K562 (cell line): Measurements from ENCODE around the gene SAP25. TPM values are rescaled to one million over a fixed set of nuclear protein-coding genes. Genes with fewer than 3 reads are reported as not detected.
A peak's percentile ranks its signal among the peaks of the same experiment; 100 is the strongest.

Experiments
- ATAC-seq: fragments of 200-7000 bp; cut with Tn5 transposase; 3 replicates; pipeline ENCODE4 v1.9.1; 2020; ENCODE audit warnings: moderate library complexity
- BruUV-seq: library from RNA; stranded (reverse); fragments of 400-500 nt; replicated peaks from 2 replicates; lab custom pipeline; 2021; lab: Mats Ljungman, UMichigan
- CTCF ChIA-PET: fragments of 300-600 bp; formaldehyde crosslinking; extraction: SDS; loops from one replicate; lab custom pipeline; 2021; ENCODE audit warnings: low intra/inter-chr PET ratio; lab: Yijun Ruan, JAX
- POLR2A ChIA-PET: fragments of 300-600, 350-650 bp; sonication (Branson Sonifier 250); formaldehyde crosslinking; extraction: SDS; loops from one replicate; lab custom pipeline; 2021; ENCODE audit warnings: antibody characterized with exemption, inconsistent platforms; lab: Yijun Ruan, JAX
- DNase-seq, 4 experiments: peaks; one replicate each; pipeline versions ENCODE4 v3.0.0 to v3.0.0-alpha.2; 2011 to 2018; ENCODE audit warnings: low spot score in 3 of 4, mixed read lengths in 3 of 4; ENCODE audit errors: extremely low read depth in 1 of 4
- FAIRE-seq: peaks from 2 replicates; lab custom pipeline; 2011; peaks lifted over from hg19 to GRCh38; lab: Jason Lieb, UNC
- H2AFZ ChIP-seq: 2 replicates; pipeline ENCODE4 v1.6.0; 2011; ENCODE audit warnings: low read depth, low read length, control low read depth, inconsistent platforms
- H3K27ac ChIP-seq: fragments of 200-600 bp; 3 replicates; pipeline ENCODE4 v1.8.0; 2011; ENCODE audit warnings: low read depth, mild to moderate bottlenecking, control low read depth, inconsistent platforms, low read length, moderate library complexity, mixed read lengths; ENCODE audit errors: extremely low read depth
- H3K27me3 ChIP-seq, 2 experiments: fragments of 300-600 bp in 1 of 2; 2 replicates in 1 of 2; 3 replicates in 1 of 2; pipeline versions ENCODE4 v1.6.0 to v1.8.0; 2011; ENCODE audit warnings: inconsistent platforms in 2 of 2, low read length in 2 of 2, mild to moderate bottlenecking in 1 of 2, mixed read lengths in 1 of 2, moderate library complexity in 1 of 2; ENCODE audit not compliant: control insufficient read depth in 2 of 2, insufficient read depth in 2 of 2
- H3K36me3 ChIP-seq: fragments of 300-600 bp; 3 replicates; pipeline ENCODE4 v1.8.0; 2011; ENCODE audit warnings: mild to moderate bottlenecking, low read length, inconsistent platforms; ENCODE audit not compliant: control insufficient read depth, insufficient read depth
- H3K4me1 ChIP-seq, 2 experiments: fragments of 200-600 bp in 1 of 2; replicated peaks in 1 of 2; 2 replicates in 1 of 2; 3 replicates in 1 of 2; pipeline versions ENCODE4 v1.5.1 to v1.8.0; 2011; ENCODE audit warnings: inconsistent platforms in 2 of 2, low read length in 2 of 2, mild to moderate bottlenecking in 1 of 2, mixed read lengths in 1 of 2, moderate library complexity in 1 of 2; ENCODE audit not compliant: control insufficient read depth in 2 of 2, insufficient read depth in 2 of 2
- H3K4me2 ChIP-seq: 2 replicates; pipeline ENCODE4 v1.6.1; 2011; ENCODE audit warnings: low read length, control low read depth, inconsistent platforms, mixed read lengths; ENCODE audit not compliant: insufficient read depth
- H3K4me3 ChIP-seq: fragments of 200-600 bp; sonication (generic), shearing (Covaris generic); 2 replicates; pipeline ENCODE4 v1.5.1; 2016; ENCODE audit warnings: control low read depth, inconsistent platforms
- H3K79me2 ChIP-seq: fragments of 200-600 bp; 3 replicates; pipeline ENCODE4 v1.8.0; 2011; ENCODE audit warnings: low read length, inconsistent platforms; ENCODE audit not compliant: control insufficient read depth, insufficient read depth
- H3K9ac ChIP-seq, 2 experiments: 2 replicates each; pipeline versions ENCODE4 v1.6.0 to v1.6.1; 2011; ENCODE audit warnings: low read depth in 2 of 2, low read length in 2 of 2, control low read depth in 1 of 2, inconsistent platforms in 1 of 2, mild to moderate bottlenecking in 1 of 2, mixed read lengths in 1 of 2; ENCODE audit not compliant: insufficient read depth in 1 of 2
- H3K9me1 ChIP-seq: one replicate; pipeline ENCODE4 v1.6.0; 2011; ENCODE audit warnings: inconsistent platforms, mild to moderate bottlenecking, low read length, moderate library complexity; ENCODE audit not compliant: control insufficient read depth, insufficient read depth
- H3K9me3 ChIP-seq: replicated peaks from 2 replicates; pipeline ENCODE4 v1.5.1; 2011; ENCODE audit warnings: low read depth, low read length, inconsistent platforms; ENCODE audit not compliant: control insufficient read depth, insufficient read depth
- H4K20me1 ChIP-seq: replicated peaks from 2 replicates; pipeline ENCODE4 v1.6.1; 2011; ENCODE audit warnings: low read length, inconsistent platforms, mixed read lengths; ENCODE audit not compliant: control insufficient read depth, insufficient read depth
- HNRNPL ChIP-seq: fragments of 200-400 bp; formaldehyde crosslinking; IDR thresholded peaks from 2 replicates; pipeline ENCODE4 v1.6.1; 2017; ENCODE audit warnings: low read depth, mild to moderate bottlenecking, low read length
- LEF1 ChIP-seq: fragments of 450-650 bp; IDR thresholded peaks from 2 replicates; pipeline ENCODE4 v1.6.1; 2016; ENCODE audit warnings: mild to moderate bottlenecking
- RBM17 ChIP-seq: fragments of 200-400 bp; formaldehyde crosslinking; IDR thresholded peaks from 2 replicates; pipeline ENCODE4 v1.6.1; 2017; ENCODE audit warnings: low read depth, mild to moderate bottlenecking, low read length, borderline replicate concordance
- WGBS: fragments of 100-300 bp; shearing (Covaris generic); methylation state at CpG from one replicate; pipeline ENCODE4 v1.1.6; 2016; ENCODE audit warnings: low coverage, mixed read lengths; ENCODE audit not compliant: insufficient coverage; ENCODE audit errors: missing lambda C conversion rate; 5-methylcytosine and 5-hydroxymethylcytosine counted together
- in situ Hi-C: fragments of 300-500 bp; cut with MboI; formaldehyde crosslinking; loops from 4 replicates; pipeline ENCODE4 v1.15.0; 2018; ENCODE audit warnings: inconsistent platforms, mixed read lengths
- intact Hi-C: fragments of 100-400 bp; cut with micrococcal nuclease; formaldehyde crosslinking; loops from 2 replicates; pipeline ENCODE4 v1.14.2; 2022
- polyA plus RNA-seq, 8 experiments: library from polyadenylated mRNA; depleted of rRNA in 4 of 8; stranded (reverse) in 5 of 8; unstranded in 3 of 8; fragments of >200 nt; fragmentation: Nextera tagmentation in 2 of 8; fragmentation: Illumina TruSeq in 1 of 8; extraction: Ambion mirVana in 2 of 8; extraction: Trizol in 1 of 8; gene quantifications; 2 replicates each; pipeline versions ENCODE4 v1.2.1 to v1.2.3, GENCODE V29; 2011 to 2014; ENCODE audit warnings: inconsistent platforms in 1 of 8, missing spikeins in 1 of 8
- total RNA-seq, 7 experiments: library from RNA; depleted of rRNA in 6 of 7; stranded (reverse); fragments of >200 nt in 6 of 7; fragmentation: Illumina TruSeq in 2 of 7; extraction: Trizol in 2 of 7; gene quantifications; 2 replicates each; pipeline versions ENCODE4 v1.2.1 to v1.2.3, GENCODE V29; 2011 to 2021; ENCODE audit warnings: low replicate concordance in 1 of 7
- TF ChIP-seq, protein P1 (sequence below): sonication (generic); formaldehyde crosslinking; IDR thresholded peaks from 2 replicates; pipeline ENCODE4 v1.8.0; 2022; ENCODE audit warnings: mild to moderate bottlenecking, missing genetic modification reagents, borderline replicate concordance

SAP25 gene
- total and polyA plus RNA-seq, 9 of the 15 experiments (the other 6 are each of a cell fraction or from before 2014, with no cell fraction given): 0.13 to 5.3 (median 0.78) TPM; not detected in 1

DNA sequence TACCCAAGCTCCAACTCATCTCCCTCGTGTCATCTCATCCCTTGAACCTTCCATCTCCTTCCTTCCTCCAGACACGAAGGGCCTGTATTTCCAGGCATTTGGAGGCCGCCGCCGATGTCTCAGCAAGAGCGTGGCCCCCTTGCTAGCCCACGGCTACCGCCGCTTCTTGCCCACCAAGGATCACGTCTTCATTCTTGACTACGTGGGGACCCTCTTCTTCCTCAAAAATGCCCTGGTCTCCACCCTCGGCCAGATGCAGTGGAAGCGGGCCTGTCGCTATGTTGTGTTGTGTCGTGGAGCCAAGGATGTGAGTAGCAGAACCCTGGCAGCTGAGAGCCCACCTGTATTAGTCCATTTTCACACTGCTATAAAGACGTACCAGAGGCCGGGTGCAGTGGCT, 17.9 kb upstream of the SAP25 start:
- H3K9me3 ChIP-seq: no peaks in the 10 kb centered on the region
- POLR2A ChIA-PET: interaction anchor here (0.7 to 1.3 kb wide), 2 partner anchors 20 to 29 kb away, joined by 3 to 5 read pairs; partner anchors contain the start of gene MOSPD3
- no peaks in the 10 kb centered on the region for H3K27me3 ChIP-seq
- H3K4me3 ChIP-seq: no peak overlapping the region
- FAIRE-seq (no peak), ATAC-seq (no peak), DNase-seq (no peak)
- no peak overlapping the region for H3K4me2 ChIP-seq
- no peaks in the 10 kb centered on the region for H3K36me3 ChIP-seq
- H3K9me1 ChIP-seq: no peaks in the 10 kb centered on the region
- in situ Hi-C loops: no loop called here
- no TSS peak for BruUV-seq
- TF ChIP-seq RBM17: no peak
- intact Hi-C loops: no loop called here
- no peaks in the 10 kb centered on the region; the same call in 2 of the 3 replicates for H3K79me2 ChIP-seq
- CTCF ChIA-PET: no interaction called here
- no peak overlapping the region for H3K9ac ChIP-seq
- no peaks in the 10 kb centered on the region for H4K20me1 ChIP-seq
- WGBS: 68% methylated on average over 17 of the region's 17 CpGs
- H3K4me1 ChIP-seq: peaks cover 0 to 22% of the 10 kb centered on the region in 2 experiments; a peak in 3 of 5 replicates
- no peak overlapping the region for H2AFZ ChIP-seq
- no peak overlapping the region for H3K27ac ChIP-seq

DNA sequence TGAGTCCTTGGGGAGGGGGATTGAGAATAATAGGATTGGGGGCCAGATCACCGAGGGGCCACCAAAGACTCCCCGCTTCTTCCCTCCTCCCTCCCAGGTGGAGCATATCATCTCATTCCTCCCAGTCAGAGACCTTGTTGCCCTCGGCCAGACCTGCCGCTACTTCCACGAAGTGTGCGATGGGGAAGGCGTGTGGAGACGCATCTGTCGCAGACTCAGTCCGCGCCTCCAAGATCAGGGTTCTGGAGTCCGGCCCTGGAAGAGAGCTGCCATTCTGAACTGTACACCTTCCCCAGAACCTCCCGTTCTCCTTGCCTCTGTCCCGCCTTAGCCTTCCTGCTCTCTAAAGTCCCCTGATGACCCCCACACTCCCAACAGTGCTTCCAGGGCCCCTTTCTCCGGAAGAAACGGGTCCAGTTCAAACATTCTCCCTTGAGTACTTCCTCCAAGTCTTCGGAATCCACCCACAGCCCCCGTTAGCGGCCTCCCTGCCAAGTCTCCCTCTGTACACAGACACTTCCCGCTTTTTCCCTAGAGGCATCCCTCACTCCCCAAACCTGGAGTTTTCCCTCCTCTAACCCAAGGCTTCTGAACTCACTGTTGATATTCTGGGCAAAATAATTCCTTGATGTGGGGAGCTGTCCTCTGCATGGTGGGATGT, 16.5 kb upstream of the SAP25 start:
- no peak overlapping the region for H3K27ac ChIP-seq
- peaks cover 4% of the 10 kb centered on the region; the same call in 1 of the 2 replicates for H4K20me1 ChIP-seq
- peaks cover 7% of the 10 kb centered on the region for H3K79me2 ChIP-seq
- H3K9me3 ChIP-seq: no peaks in the 10 kb centered on the region
- peak overlapping the region in 1 of 2 experiments; percentile 75; a peak in 2 of 4 replicates for H3K9ac ChIP-seq
- H3K27me3 ChIP-seq: no peaks in the 10 kb centered on the region
- WGBS: 42% methylated on average over 18 of the region's 20 CpGs
- no peaks in the 10 kb centered on the region for H3K9me1 ChIP-seq
- POLR2A ChIA-PET: interaction anchor here (0.5 to 1.3 kb wide), 5 partner anchors 13 to 184 kb away, joined by 3 to 5 read pairs (median 4); partner anchors contain the start of gene MOSPD3
- peaks cover 0 to 32% of the 10 kb centered on the region in 2 experiments; a peak in 4 of 5 replicates for H3K4me1 ChIP-seq
- intact Hi-C loops (no loop called here), in situ Hi-C loops (no loop called here)
- no peaks in the 10 kb centered on the region for H3K36me3 ChIP-seq
- no TSS peak for BruUV-seq
- H3K4me2 ChIP-seq: no peak overlapping the region
- ATAC-seq (no peak), DNase-seq (no peak), FAIRE-seq (no peak)
- CTCF ChIA-PET: no interaction called here
- H3K4me3 ChIP-seq: no peak overlapping the region
- peak overlapping the region; percentile 34 for H2AFZ ChIP-seq
- TF ChIP-seq, protein P1, sequence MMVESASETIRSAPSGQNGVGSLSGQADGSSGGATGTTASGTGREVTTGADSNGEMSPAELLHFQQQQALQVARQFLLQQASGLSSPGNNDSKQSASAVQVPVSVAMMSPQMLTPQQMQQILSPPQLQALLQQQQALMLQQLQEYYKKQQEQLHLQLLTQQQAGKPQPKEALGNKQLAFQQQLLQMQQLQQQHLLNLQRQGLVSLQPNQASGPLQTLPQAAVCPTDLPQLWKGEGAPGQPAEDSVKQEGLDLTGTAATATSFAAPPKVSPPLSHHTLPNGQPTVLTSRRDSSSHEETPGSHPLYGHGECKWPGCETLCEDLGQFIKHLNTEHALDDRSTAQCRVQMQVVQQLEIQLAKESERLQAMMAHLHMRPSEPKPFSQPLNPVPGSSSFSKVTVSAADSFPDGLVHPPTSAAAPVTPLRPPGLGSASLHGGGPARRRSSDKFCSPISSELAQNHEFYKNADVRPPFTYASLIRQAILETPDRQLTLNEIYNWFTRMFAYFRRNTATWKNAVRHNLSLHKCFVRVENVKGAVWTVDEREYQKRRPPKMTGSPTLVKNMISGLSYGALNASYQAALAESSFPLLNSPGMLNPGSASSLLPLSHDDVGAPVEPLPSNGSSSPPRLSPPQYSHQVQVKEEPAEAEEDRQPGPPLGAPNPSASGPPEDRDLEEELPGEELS (CRISPR knock-in tag): no peak
- TF ChIP-seq LEF1 (no peak), HNRNPL (no peak)
